Chondrocyte (in vitro differentiated cells): ENCODE results near the gene ABCA12. TPM values are rescaled to one million over a fixed set of nuclear protein-coding genes. Genes with fewer than 3 reads are reported as not detected.

ENCODE experiments used
- DNase-seq: peaks from one replicate; pipeline ENCODE4 v3.0.0; 2021; ENCODE audit warnings: mixed read lengths, low spot score
- H3K27ac Mint-ChIP-seq: one replicate; pipeline ENCODE4 v1.8.0; 2021; ENCODE audit warnings: mild to moderate bottlenecking, moderate library complexity, mixed read lengths; ENCODE audit not compliant: unreplicated experiment
- H3K27me3 Mint-ChIP-seq: 2 replicates; pipeline ENCODE4 v1.8.0; 2021; ENCODE audit warnings: low read depth, mixed read lengths
- H3K36me3 Mint-ChIP-seq: 2 replicates; pipeline ENCODE4 v1.8.0; 2021; ENCODE audit warnings: low read depth, mixed read lengths
- H3K4me1 Mint-ChIP-seq: 2 replicates; pipeline ENCODE4 v1.8.0; 2021; ENCODE audit warnings: low read depth, mild to moderate bottlenecking, mixed read lengths
- H3K4me3 Mint-ChIP-seq: one replicate; pipeline ENCODE4 v1.8.0; 2021; ENCODE audit warnings: mild to moderate bottlenecking, moderate library complexity, mixed read lengths; ENCODE audit not compliant: unreplicated experiment
- H3K9me3 Mint-ChIP-seq: 2 replicates; pipeline ENCODE4 v1.8.0; 2021; ENCODE audit warnings: low read depth, mixed read lengths
- total RNA-seq: library from RNA; stranded (reverse); gene quantifications from 3 replicates; pipeline ENCODE4 v1.2.1, GENCODE V29; 2021
- TF ChIP-seq, protein P1 (sequence below): fragments of 200-600 bp; sonication (generic); IDR thresholded peaks from 2 replicates; pipeline ENCODE4 v1.5.0; 2021; ENCODE audit warnings: antibody characterized with exemption, mild to moderate bottlenecking, moderate library complexity

ABCA12 gene
- total RNA-seq, 1 donor from 2014 or later: 0.40 TPM

GRCh38 chr2:215066124-215066523 lies 72.3 kb downstream of the ABCA12 start:
- H3K27ac Mint-ChIP-seq: no peak overlapping the region
- H3K4me1 Mint-ChIP-seq: peaks cover 1% of the 10 kb centered on the region
- H3K9me3 Mint-ChIP-seq: no peaks in the 10 kb centered on the region
- H3K27me3 Mint-ChIP-seq: no peaks in the 10 kb centered on the region
- no peak overlapping the region for H3K4me3 Mint-ChIP-seq
- H3K36me3 Mint-ChIP-seq: no peaks in the 10 kb centered on the region
- TF ChIP-seq, protein P1, sequence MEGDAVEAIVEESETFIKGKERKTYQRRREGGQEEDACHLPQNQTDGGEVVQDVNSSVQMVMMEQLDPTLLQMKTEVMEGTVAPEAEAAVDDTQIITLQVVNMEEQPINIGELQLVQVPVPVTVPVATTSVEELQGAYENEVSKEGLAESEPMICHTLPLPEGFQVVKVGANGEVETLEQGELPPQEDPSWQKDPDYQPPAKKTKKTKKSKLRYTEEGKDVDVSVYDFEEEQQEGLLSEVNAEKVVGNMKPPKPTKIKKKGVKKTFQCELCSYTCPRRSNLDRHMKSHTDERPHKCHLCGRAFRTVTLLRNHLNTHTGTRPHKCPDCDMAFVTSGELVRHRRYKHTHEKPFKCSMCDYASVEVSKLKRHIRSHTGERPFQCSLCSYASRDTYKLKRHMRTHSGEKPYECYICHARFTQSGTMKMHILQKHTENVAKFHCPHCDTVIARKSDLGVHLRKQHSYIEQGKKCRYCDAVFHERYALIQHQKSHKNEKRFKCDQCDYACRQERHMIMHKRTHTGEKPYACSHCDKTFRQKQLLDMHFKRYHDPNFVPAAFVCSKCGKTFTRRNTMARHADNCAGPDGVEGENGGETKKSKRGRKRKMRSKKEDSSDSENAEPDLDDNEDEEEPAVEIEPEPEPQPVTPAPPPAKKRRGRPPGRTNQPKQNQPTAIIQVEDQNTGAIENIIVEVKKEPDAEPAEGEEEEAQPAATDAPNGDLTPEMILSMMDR: no peak
- no peak for DNase-seq

DNA sequence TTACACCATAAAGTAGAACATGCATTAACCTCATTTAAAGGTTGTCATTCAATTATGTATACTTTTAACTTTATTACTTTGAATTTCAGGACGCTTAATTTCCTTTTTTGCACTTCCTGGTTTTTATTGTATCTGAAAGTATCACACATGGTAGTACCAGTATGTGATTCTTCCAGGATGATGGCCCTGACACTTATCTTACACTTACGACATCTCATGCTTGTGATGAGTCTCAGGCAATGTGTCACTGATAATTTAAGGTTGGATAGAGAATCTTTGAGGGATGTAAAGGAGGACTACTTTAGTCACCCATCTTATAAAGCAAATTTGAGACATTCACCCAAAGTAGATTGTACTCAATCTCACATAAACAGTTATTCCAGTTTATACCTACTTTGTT lies 74.9 kb downstream of the ABCA12 start:
- no peaks in the 10 kb centered on the region for H3K36me3 Mint-ChIP-seq
- no peaks in the 10 kb centered on the region for H3K27me3 Mint-ChIP-seq
- no peaks in the 10 kb centered on the region for H3K9me3 Mint-ChIP-seq
- DNase-seq: no peak
- H3K4me1 Mint-ChIP-seq: peaks cover 11% of the 10 kb centered on the region
- no peak overlapping the region for H3K4me3 Mint-ChIP-seq
- TF ChIP-seq, protein P1: no peak
- no peak overlapping the region for H3K27ac Mint-ChIP-seq

DNA sequence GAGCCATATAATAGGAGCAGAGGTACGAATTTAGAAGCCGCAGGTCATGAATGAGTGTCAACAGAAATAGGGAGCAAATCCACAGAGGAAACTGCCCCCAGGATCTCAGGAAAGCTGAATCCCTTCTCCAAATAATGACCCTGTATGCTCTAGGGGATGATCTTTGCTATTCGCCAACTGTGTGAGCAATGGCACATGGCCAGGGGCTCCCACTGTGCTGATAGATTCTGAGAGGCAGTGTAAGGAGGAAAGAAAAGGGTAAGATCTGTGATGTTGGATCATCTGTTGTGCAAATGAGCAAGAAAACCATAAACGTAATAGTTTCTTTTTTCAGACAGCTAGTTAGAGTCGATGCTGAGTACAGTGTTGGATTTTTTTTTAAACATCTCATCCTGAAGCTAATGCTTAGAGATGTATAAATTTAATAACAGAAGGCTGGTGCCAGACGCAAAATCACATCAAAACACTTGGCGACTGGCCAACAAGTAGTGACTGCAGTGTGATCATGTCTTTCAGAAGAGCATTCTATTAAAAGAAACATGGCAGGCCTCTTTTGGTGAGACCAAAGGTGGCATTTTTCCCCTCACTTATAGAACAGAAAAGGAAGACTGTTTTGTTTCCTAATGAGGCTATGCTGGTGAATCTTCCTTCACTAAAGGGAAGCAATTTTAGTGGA lies 77.4 kb downstream of the ABCA12 start:
- Mint-ChIP-seq H3K27me3 (no peaks in the 10 kb centered on the region), H3K9me3 (no peaks in the 10 kb centered on the region), H3K4me1 (peaks cover 11% of the 10 kb centered on the region), H3K36me3 (no peaks in the 10 kb centered on the region), H3K27ac (no peak overlapping the region), H3K4me3 (no peak overlapping the region)
- TF ChIP-seq, protein P1: no peak
- no peak for DNase-seq

DNA sequence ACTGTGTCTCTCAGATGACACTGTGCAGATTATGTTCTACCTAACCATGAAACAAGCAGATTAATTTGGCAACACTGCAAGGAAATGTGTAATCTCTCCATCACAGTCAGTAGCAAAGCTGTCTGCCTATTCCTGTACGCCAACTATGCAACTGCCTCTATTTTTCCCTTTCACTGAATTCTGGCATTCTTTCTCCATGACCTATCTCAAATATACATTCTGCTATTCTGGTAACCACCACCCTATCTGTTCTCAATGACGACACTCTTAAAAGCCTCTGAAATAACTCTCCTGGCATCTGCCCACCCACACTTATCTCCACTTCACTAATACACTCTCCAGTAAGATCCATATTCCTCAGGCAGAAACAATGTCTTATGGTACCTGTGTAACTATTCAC lies 78.7 kb downstream of the ABCA12 start:
- Mint-ChIP-seq H3K27me3 (no peaks in the 10 kb centered on the region), H3K4me3 (no peak overlapping the region), H3K9me3 (no peaks in the 10 kb centered on the region), H3K4me1 (peaks cover 11% of the 10 kb centered on the region), H3K27ac (no peak overlapping the region), H3K36me3 (no peaks in the 10 kb centered on the region)
- DNase-seq: no peak
- TF ChIP-seq, protein P1: no peak

GRCh38 chr2:215055891-215056290 lies 82.5 kb downstream of the ABCA12 start:
- Mint-ChIP-seq H3K36me3 (no peaks in the 10 kb centered on the region), H3K4me3 (no peak overlapping the region), H3K27ac (no peak overlapping the region), H3K27me3 (no peaks in the 10 kb centered on the region), H3K9me3 (no peaks in the 10 kb centered on the region), H3K4me1 (peaks cover 7% of the 10 kb centered on the region)
- DNase-seq: no peak
- TF ChIP-seq, protein P1: no peak
